GM19397 (cell line): Measurements from ENCODE around the gene DIDO1.
"Not testable (repeated sequence)": the region's sequence is repeated elsewhere in the genome, so short reads cannot be mapped to it uniquely, and the experiment has no call there.

Experiments
- ATAC-seq: cut with Tn5 transposase; IDR thresholded peaks from one replicate; pipeline ENCODE4 v1.9.1; 2021; ENCODE audit warnings: mild to moderate bottlenecking, moderate library complexity; ENCODE audit not compliant: unreplicated experiment

The DIDO1 gene

DNA sequence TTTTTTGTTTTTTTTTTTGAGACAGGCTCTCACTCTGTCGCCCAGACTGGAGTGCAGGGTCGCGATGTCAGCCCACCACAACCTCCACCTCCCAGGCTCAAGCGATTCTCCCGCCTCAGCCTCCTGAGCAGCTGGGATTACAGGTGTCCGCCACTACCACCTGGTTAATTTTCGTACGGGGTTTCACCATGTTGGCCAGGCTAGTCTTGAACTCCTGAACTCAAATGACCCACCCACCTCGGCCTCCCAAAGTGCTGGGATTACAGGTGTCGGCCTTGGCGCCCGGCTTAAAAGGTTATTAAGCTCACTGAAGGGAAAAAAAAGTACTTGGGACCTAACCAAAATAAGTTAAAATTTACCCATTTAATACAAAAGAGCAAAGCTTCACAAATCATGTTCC, 66.6 kb downstream of the DIDO1 start:
- ATAC-seq, result no peak

DNA sequence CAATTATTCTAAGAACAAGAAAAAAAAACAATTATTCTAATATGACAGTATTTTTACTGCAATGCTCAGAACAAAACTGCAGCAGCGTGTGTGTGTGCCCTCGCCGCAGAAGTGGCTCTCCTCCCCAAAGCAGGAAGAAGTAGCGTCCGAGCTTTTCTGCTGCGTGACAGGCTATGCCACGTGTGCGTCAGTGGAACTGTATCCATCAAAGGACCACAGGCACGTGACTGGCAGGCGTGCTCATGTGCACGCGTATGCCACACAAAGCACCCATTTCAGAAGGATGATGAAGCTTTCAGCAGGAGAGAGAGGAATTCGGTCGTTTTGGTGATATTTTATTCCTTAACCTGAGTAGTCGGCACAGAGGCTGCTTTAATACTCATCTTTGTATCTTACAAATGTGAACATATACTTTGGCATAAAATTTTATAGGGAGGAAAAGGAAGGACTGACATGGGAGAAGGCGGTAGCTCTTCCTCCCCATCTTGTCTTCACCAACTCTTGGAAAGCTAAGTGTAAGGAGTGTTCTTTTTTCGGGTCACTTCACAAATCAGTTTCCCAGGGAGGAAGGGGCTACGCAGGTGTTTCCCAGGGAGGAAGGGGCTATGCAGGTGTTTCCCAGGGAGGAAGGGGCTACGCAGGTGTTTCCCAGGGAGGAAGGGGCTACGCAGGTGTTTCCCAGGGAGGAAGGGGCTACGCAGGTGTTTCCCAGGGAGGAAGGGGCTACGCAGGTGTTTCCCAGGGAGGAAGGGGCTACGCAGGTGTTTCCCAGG, 68.1 kb downstream of the DIDO1 start:
- ATAC-seq, result no peak

DNA sequence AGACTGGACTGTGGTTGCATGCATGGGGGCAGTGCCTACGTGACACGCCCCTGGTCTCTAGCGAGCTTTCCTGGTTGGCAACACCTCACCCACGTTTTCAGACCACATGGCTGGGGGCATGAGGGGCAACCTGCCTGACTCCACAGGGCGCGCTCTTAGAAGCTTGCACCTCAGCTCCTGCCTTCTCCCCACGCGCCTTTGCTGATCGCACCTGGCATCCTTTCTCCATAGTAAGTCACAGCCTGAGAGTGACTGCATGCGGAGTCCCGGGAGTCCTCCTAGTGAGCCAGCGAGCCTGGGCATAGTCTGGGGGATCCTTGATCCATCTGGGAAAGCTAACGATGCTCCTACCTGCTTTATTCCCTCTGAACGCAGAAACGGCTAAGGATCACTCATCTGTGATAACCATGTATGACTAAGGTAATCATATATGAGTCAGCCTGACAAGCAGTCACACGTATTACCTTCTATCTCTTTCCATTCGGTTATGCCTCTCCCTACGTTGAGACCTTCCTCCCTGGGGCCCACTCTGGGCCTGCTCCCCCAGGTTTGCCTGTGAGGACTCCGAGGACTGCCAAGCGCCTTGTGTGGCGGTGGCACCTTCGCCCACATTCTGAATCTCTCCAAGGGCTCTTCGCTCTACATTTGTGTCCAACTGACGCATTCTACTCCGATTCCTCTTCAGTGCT, 69.2 kb downstream of the DIDO1 start:
- ATAC-seq, result no peak

DNA sequence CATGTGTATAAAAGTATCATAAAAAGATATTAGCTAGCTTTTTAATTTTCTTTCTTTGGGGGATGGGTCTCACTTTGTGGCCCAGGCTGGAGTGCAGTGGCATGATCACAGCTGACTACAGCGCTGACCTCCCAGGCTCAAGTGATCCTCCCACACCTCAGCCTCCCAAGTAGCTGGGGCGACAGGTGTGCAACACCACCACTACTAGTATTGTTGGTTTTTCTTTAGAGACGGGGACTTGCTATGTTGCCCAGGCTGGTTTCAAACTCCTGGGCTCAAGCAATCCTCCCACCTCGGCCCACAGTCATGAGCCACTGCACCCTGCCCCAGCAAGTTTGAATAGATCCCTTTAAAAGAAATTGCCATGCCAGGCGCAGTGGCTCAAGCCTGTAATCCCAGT, 71.2 kb downstream of the DIDO1 start:
- ATAC-seq, result no peak

DNA sequence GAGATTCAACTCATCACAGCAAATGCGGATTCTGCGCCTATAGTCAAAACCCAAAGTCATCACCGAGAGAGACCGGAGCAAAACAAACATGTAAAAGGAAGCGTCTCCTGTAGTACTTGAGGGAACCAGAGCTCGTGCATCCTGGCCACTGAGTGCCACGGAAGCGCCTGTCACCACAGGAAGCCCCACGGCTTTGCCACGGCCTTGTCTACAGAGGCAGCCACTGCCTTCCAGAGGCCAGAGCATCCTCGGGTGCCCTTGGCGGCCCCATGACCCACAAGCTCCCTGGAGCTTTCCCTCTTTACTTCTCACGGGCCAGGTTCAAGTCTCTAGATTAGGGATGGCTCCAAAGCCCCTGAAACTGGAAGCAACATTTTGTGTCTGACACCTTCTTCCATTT, 72.2 kb downstream of the DIDO1 start:
- ATAC-seq, result no peak

DNA sequence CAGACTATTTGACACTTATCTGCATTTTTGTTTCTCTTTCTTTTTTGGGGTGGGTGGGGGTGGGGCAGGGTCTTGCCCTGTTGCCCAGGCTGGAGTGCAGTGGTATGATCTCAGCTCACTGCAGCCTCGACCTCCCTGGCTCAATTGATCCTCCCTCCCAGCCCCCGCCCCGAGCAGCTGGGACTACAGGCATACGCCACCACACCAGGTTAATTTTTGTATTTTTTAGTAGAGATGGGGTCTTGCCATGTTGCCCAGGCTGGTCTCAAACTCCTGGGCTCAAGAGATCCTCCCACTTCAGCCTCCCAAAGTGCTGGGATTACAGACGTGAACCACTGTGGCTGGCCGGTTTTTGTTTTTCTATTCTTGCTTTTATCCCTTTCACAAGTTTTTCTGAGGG, 73.0 kb downstream of the DIDO1 start:
- ATAC-seq, result not testable (repeated sequence)

DNA sequence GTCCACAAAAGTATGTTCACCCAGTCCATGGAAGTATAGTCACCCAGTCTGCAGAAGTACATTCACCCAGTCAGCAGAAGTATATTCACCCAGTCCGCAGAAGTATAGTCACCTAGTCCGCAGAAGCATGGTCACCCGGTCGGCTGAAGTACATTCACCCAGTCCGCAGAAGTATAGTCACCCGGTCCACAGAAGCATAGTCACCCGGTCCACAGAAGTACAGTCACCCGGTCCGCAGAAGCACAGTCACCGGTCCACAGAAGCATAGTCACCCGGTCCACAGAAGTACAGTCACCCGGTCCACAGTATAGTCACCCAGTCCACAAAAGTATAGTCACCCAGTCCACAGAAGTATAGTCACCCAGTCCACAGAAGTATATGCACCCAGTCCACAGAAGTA, 73.5 kb downstream of the DIDO1 start:
- ATAC-seq, result no peak

DNA sequence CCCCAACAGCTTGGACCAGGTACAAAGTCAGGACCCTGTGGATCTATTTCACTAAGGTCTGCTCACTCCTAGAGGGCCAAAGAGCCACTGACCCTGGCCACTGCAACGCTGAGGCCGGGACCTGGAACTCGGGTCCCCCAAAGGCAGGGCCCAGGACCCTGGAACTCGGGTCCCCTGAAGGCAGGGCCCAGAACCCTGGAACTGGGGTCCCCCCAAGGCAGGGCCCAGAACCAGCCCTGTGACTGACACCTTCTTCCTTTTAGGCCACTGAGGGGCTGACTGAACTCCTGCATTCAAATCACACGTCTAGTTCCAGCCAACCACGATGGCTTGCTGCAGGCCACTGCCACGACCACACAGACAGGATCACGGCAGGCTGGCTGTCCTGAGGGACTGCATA, 74.1 kb downstream of the DIDO1 start:
- no peak for ATAC-seq

DNA sequence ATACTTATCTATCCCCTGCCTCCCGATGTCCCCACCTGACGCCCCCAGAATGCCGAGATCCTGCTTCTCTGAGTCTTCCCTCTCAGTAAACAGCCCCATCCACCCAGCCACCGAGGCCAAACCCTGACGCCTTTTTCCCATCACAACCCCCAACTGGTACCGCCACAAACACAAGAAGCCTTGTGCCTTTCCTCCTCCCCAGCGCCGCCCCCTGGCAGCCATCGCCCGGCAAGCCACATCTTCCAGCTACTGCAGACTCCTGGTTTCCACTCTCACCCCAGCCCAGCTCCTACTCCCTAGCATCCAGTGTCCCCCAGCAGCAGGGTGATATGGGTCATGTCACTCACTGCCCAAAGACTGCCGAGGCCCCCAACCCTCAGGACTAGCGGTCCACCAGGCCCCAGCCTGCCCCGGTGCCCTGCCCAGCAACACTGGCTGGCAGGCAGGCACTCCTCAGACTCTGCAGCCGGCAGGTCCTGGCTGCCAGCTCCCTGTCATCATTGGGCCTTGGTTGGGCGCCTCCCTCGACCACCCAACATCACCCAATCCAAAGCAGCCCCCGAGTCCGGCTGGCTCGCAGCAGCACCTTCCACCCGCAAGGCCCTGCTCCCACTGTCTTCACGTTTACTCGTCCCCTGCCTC, 75.9 kb downstream of the DIDO1 start:
- ATAC-seq, result no peak

DNA sequence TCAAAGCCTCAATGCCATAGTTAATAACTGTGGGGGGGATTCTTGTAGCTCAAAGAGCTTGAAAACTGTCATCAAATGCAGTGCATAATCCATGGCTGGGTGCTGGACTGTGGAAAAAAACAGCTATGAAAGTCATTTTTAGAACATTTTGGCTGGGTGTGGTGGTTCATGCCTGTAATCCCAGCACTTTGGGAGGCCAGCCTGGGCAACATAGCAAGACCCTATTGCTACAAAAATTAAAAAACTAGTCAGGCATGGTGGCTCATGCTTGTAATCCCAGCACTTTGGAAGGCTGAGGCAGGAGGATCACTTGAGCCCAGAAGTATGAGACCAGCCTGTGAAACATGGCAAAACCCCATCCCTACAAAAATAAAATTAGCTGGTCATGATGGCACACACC, 76.9 kb downstream of the DIDO1 start:
- no peak for ATAC-seq

DNA sequence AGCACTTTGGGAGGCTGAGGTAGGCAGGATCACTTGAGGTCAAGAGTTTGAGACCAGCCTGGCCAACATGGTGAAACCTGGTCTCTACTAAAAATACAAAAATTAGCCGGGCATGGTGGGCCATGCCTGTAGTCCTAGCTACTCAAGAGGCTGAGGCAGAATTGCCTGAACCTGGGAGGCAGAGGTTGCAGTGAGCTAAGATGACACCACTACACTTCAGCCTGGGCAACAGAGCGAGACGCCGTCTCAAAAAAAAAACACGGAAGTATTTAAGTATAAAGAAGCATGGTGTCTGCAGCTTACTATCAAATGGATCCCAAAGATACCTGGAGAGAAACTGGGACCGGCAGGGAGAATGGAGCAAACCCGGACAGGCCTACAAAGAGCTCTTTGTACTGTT, 77.4 kb downstream of the DIDO1 start:
- ATAC-seq, result not testable (repeated sequence)

DNA sequence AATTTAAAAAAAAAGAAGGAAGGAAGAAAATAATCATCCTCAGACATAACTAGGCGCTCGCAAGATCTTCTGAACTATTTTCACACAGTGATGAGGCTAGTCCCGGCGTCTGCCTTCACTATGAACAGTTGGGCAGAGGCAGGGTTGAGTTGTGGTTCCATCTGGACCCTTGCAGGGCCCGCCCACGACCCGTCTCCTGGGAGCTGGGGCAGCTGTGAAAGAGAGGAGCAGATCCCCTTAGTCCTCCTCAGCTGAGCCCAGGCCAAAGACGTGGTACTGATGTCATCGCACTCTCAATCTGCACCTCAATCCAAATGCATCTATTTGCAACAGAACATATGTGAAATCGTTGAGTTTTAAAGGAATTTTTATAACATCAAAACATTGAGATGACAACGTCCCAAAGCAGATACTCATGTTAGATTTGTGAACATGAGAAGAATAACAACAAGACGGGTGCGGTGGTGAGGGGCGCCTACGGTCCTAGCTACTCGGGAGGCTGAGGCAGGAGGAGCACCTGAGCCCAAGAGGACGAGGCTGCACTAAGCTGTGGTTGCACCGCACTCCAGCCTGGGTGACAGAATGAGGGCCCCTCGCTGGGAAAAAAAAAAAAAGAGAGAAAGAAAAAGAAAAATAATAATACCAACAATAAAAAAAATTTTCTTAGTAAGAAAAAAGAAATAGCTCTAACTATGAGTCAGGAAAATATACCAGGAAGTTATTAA, 80.0 kb downstream of the DIDO1 start:
- ATAC-seq, result no peak

DNA sequence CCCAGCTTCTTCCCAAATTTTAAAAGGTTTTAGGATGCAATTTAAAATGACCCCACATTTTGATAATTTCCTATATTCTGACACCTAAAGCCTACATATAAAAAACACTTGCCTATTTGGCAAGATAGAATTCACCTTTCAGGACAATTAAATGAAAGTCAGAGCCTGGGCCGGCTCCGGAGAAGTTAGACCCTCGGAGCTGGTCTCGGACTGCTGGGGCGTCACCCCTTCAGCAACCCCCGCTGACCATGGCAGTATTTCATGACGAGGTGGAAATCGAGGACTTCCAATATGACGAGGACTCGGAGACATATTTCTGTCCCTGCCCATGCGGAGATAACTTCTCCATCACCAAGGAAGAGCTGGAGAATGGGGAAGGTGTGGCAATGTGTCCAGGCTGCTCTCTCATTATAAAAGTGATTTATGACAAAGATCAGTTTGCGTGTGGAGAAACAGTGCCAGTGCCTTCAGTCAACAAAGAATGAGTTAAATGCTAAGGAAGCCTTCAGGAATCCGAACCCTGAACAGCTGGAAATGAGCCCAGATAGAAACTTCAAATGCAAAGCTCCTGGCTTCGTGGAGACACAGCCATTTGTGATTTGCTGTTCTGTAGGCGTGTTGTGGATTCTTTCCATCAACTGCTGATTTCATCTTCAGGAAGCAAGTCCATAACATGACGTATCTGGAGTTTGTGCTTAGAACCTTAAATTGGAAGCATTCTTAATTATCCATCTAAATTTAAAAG, 80.7 kb downstream of the DIDO1 start:
- ATAC-seq, result no peak

DNA sequence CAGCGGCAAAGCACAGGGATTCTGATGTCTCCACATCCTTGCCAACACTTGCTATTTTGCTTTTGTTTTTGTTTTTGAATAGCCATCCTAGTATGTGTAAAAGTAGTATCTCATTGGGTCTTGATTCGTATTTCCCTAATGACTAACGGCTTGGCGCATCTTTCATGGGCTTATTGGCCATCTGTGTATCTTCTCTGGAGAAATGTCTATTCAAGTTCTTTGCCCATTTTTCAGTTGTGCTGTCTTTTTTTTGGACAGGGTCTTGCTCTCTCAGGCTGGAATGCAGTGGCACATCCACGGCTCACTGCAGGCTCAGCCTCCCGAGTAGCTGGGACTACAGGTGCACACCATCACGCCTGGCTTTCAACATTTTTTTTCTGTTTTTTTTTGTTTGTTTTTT, 82.1 kb downstream of the DIDO1 start:
- ATAC-seq, result no peak

DNA sequence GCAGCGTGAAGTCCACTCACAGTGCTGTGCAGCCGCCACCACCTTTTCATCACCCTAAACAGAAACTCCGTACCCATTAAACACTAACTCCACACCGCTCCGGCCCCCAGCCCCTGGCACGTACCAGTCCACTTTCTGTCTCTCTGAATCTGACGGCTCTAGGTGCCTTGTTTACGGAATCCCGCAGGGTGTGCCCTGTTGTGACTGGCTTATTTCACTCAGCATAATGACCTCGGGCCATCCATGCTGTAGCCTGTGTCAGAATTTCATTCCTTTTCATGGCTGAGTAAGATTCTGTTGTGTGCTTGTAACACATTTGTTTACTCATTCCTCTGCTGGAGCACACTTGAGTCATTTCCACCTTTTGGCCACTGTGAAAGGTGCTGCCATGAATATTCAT, 82.6 kb downstream of the DIDO1 start:
- no peak for ATAC-seq

DNA sequence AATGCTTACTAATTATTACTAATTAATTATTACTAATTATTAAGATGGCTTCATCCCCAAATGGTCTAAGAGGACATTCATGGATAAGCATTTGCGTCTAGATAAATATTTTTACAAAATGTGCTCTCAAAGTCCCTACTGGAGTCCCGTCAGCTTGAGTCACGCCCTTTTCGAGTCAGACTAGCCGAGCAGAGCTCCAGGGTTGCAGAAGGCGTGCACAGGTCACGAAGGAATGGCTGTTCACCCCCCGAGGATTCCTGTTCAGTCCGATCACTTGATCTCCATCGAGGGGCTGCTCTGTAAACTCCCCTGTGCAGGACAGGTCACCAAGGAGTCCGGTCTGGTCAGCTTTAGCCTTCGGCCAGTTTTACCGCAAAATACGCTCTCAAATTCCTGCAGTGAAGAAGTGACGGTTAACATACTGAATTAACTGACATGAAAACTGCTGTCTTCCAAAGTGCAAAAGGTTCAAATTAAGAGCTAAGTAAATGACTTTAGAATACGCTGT, 84.5 kb downstream of the DIDO1 start:
- ATAC-seq, result no peak

DNA sequence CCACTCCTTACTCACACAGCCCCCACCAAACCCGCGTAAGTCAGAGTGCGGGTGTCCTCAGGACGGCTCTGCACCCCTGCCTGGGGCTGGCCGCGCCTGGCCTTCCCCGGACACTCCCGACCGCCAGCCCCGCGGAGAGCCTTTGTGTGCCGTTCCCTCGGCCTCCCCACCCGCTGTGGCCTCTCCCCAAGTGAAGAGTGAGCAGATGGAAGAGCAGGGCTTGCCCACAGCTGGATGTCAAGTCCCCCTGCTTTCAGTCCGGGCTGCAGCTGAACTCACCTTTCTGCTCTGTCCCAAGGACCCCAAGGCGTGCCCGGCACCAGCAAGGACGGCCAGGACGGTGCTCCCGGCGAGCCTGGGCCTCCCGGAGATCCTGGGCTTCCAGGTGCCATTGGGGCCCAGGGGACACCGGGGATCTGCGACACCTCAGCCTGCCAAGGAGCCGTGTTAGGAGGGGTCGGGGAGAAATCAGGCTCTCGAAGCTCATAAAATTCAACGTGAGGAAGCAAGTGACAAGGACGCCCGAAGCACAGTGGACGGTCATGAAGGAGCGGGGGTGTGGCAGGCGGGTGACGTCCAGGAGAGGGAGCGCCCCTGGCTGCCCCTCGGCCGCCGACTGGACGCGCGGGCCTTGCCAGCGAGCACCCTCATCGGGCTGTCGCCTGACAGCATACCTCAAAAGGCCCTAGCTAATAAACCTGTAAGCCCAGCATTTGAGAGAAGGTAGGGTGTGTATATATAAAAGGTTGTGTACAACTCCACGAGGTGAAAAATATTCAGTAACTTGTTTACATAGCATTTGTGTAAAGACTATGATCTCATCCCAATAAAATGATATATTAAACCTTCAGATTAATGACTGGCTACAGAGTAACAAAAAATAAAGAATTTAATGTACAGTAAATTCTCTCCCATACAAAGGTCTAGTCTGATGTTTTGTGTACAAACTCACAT, 85.8 kb downstream of the DIDO1 start:
- ATAC-seq, result no peak

DNA sequence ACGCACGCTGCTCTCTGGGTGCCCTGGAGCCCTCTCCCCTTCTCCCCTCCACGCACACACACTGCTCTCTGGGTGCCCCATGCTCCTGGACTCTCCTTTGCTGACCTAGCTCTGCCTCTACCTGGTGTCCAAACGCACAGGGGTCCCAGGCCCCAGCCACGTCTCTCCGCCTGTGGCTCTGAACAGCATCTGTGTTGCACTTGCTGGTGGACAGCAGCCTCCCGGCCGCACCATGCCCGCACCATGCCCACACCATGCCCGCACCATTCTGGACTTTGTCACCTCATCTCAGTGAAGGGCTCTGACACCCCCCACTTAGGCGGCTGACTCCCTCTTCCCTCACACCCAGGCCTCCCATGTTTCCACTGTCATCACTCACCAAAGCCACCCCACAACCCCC, 86.5 kb downstream of the DIDO1 start:
- no peak for ATAC-seq

DNA sequence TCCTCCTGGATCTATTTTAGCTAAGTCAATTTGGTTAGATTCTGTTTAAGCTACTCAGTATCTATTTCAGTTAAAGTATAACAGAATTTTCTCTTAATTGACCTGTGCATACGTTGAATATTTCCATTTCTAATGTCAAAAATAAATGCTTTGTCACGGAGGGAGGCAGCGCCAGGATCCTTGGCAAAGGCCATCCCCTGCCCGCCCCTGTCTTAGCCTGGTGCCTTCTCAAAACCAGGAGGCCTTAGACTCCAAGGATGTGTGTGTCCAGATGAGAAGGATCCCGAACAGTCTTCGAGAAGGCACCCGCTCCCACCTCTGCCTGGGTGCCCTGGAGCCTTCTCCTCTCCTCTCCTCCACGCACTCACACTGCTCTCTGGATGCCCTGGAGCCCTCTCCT, 87.0 kb downstream of the DIDO1 start:
- ATAC-seq, result no peak
